Adrenal gland (tissue), 5 donors: ENCODE measurements around the gene RTTN.

ENCODE experiments used
- POLR2A ChIP-seq, 2 donors: fragments of 450-650 bp; IDR thresholded peaks; one replicate each; pipeline ENCODE4 v1.6.1; 2017; ENCODE audit warnings: antibody characterized with exemption in 2 of 2, mild to moderate bottlenecking in 2 of 2, moderate library complexity in 1 of 2
- TF ChIP-seq, protein P1 (sequence below), 6 experiments: fragments of 450-650 bp in 4 of 6; fragments of 200-600 bp in 2 of 6; sonication (generic) in 1 of 6; IDR thresholded peaks; 1 replicate in 5 of 6; 2 replicates in 1 of 6; pipeline versions ENCODE4 v1.5.1 to v1.8.0; 2016 to 2021; ENCODE audit warnings: antibody characterized with exemption in 6 of 6, mild to moderate bottlenecking in 2 of 6, moderate library complexity in 1 of 6
- donor health status: DM: no; HTN: no; CAD: no.

DNA sequence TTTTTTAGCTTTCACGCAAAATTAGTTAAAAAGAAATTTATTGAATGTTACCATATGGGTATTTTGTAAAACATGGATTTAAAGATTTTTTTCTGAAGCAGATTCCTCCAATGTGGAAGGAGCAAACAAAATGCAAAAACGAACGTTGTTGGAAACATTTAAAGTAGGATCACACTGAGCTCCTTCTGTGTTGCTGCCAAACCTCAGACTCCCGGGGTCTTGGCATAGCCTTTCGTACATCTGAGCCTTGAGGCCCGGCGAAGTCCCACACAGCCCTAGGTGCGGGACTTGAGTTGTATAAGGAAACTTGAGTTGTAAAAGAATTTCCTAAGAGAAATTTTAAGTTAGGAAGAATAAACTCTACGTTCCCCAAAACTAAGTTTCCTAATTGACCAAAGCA is 205.8 kb downstream of the RTTN start:
- TF ChIP-seq, protein P1, sequence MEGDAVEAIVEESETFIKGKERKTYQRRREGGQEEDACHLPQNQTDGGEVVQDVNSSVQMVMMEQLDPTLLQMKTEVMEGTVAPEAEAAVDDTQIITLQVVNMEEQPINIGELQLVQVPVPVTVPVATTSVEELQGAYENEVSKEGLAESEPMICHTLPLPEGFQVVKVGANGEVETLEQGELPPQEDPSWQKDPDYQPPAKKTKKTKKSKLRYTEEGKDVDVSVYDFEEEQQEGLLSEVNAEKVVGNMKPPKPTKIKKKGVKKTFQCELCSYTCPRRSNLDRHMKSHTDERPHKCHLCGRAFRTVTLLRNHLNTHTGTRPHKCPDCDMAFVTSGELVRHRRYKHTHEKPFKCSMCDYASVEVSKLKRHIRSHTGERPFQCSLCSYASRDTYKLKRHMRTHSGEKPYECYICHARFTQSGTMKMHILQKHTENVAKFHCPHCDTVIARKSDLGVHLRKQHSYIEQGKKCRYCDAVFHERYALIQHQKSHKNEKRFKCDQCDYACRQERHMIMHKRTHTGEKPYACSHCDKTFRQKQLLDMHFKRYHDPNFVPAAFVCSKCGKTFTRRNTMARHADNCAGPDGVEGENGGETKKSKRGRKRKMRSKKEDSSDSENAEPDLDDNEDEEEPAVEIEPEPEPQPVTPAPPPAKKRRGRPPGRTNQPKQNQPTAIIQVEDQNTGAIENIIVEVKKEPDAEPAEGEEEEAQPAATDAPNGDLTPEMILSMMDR (IDR thresholded peaks at IDR 0.05): no peak
- TF ChIP-seq POLR2A (IDR thresholded peaks at IDR 0.05): no peak
